ENCODE measurements around the gene STEAP3. TPM values are rescaled to one million over a fixed set of nuclear protein-coding genes. Genes with fewer than 3 reads are reported as not detected.

STEAP3 gene
- total RNA-seq, 2 experiments from 2014 or later = not detected

DNA sequence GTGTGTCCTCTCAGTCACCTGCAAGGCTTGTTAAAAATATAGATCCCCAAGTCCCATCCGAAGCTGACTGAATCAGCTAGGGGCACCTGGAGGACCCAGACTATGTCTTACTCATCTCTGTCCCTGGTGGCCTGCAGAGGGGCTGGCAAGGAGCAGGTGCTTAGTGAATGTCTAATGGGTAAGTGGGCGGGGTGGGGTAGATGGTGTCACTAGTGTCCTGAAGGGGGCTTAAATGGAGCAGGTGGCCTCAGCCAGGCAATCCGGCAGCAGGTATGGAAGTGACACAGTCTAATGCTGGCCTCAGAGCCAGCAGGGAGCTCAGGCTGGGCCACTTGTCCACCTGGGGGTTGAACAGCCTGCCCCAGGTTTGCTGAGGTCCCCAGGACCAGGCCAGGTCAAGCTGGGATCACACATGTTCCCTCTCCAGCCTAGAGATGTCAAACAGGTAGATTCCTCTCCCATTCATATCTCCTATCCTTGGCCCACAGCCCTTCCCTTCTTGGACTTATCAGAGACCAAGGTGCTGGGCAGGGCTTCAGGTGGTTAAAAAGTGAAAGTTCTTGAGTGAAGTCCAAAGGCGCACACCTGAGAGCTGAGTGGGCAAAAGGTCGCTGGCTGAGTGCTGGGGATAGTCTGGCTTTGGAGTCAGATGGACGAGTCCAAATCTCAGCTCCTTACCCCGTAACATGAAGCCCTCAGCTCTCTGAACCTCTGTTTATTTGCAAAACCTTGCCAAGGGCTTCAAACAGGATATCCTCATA is 1.7 kb downstream of the STEAP3 start:
- Mint-ChIP-seq H3K27me3 (peaks cover 35% of the 10 kb centered on the region), H3K9me3 (no peaks in the 10 kb centered on the region), H3K4me3 (no peak overlapping the region), H3K36me3 (ENCODE audit: low read depth) (no peaks in the 10 kb centered on the region), H3K27ac (no peak overlapping the region), H3K4me1 (no peaks in the 10 kb centered on the region)
- DNase-seq = no peak
- POLR2A ChIA-PET = no interaction called here
- CTCF ChIA-PET = no interaction called here

DNA sequence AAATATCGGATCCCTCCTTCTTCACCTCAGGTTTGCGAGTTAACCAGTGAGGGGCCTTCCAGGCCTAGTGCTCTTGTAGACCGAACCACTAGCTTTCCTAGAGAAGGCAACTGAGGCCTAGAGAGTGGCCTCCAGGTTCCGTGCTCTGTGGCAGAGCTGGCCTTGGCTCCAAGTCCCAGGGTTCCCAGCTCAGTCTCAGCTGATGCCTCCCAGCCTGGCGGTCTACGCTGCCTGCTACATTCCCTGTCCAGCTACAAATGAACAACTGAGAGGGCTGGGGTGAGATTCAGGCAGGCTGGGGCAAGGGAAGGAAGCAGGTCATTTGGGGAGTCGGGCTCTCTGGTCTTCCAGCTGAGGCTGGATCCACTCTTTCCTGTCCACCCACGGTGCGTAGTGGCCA is 2.3 kb downstream of the STEAP3 start:
- CTCF ChIA-PET = no interaction called here
- H3K27ac Mint-ChIP-seq = no peak overlapping the region

DNA sequence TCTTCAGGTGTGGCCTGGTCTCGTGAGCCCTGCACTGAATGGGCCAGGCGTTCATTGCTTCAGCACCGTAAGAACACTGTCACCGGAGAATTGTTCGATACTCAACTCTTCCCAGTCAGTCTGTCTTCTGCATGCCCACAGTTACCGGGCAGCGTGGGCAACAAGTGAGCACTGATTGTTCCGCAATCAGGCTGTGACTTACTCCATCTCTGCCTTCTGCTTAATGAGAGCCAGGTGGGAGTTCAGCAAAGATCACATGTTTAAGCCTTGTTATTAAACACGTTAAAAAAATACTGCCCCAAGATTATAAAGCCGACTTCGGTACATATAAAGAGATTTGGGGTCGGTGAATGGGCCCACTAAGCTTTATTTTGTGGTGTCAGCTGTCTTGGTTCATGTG is 3.7 kb downstream of the STEAP3 start:
- CTCF ChIA-PET = no interaction called here
- no peaks in the 10 kb centered on the region for H3K9me3 Mint-ChIP-seq
- POLR2A ChIA-PET = no interaction called here
- H3K4me3 Mint-ChIP-seq = no peak overlapping the region
- DNase-seq = no peak
- H3K27me3 Mint-ChIP-seq = peaks cover 25% of the 10 kb centered on the region
- H3K36me3 Mint-ChIP-seq (ENCODE audit: low read depth) = no peaks in the 10 kb centered on the region
- H3K27ac Mint-ChIP-seq = no peak overlapping the region
- no peaks in the 10 kb centered on the region for H3K4me1 Mint-ChIP-seq

More for the DNA sequence above, 2.3 kb downstream of the STEAP3 start:
- DNase-seq = no peak
- H3K36me3 Mint-ChIP-seq (ENCODE audit: low read depth) = no peaks in the 10 kb centered on the region
- no peaks in the 10 kb centered on the region for H3K4me1 Mint-ChIP-seq
- H3K4me3 Mint-ChIP-seq = no peak overlapping the region
- peaks cover 35% of the 10 kb centered on the region for H3K27me3 Mint-ChIP-seq
- POLR2A ChIA-PET = interaction anchor here (1.1 kb wide), 1 partner anchor 216 kb away, joined by 3 read pairs; no protein-coding TSS in a partner anchor
- no peaks in the 10 kb centered on the region for H3K9me3 Mint-ChIP-seq

DNA sequence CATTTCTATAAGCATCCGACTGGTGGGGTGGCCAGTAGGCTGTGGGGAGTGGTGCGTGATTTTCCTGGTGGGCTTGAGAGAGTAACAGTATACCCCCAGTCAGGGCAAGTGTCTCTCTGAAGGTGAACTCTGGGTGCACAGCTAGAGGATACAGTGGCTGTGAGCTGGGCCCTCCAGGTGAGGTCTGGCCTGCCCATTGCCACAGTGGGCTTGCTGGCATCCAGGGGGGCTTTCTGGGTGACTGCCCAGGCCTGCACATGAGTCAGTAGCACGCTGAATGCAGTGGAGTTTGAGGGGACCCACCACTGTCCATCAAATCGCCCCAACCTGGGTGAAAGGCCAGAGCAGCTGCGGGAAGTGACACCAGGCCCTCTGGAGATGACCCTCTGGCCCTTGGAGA is 4.5 kb downstream of the STEAP3 start:
- DNase-seq = no peak
- ChIA-PET POLR2A (no interaction called here), CTCF (no interaction called here)
- Mint-ChIP-seq H3K9me3 (no peaks in the 10 kb centered on the region), H3K27me3 (peaks cover 19% of the 10 kb centered on the region), H3K36me3 (ENCODE audit: low read depth) (no peaks in the 10 kb centered on the region), H3K27ac (no peak overlapping the region), H3K4me3 (no peak overlapping the region), H3K4me1 (no peaks in the 10 kb centered on the region)

DNA sequence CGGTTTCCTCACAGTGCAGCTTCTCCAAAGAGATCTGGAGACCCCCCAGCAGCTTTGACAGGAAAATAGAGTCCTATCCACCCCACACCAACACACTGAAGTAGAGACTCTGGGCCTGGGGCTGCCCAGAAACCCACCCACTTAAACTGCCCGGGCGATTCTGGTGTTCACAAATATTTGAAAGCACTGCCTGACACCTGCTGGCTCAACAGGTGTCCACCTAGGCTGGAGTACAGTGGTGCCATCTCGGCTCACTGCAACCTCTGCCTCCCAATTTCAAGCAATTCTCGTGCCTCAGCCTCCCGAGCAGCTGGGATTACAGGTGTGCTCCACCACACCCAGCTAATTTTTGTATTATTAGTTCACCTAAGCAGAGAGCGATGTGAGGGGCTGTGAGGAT is 5.3 kb downstream of the STEAP3 start:
- no peaks in the 10 kb centered on the region for H3K9me3 Mint-ChIP-seq
- H3K4me1 Mint-ChIP-seq = no peaks in the 10 kb centered on the region
- H3K27me3 Mint-ChIP-seq = peaks cover 16% of the 10 kb centered on the region
- no peaks in the 10 kb centered on the region for H3K36me3 Mint-ChIP-seq (ENCODE audit: low read depth)
- H3K4me3 Mint-ChIP-seq = no peak overlapping the region
- no peak overlapping the region for H3K27ac Mint-ChIP-seq
- no peak for DNase-seq
- POLR2A ChIA-PET = no interaction called here
- CTCF ChIA-PET = no interaction called here

DNA sequence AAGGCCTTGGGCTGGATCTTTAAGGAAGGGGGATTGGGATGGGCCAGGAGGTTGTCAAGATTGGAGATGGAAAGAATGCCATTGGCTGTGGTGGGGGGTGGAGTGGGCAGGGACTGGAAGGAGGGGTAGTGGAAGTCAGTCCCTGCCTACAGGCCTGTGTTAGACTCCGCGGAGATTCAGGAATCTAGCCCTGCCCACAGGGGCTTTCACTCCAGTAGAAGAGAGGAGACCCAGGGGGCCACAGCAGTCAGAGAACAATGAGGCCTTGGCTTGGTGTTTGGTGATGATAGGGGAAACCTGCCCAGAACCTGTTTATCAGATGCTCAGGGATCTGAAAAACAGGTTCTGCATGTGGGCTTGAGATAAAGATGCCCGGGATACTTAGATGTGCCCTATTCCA is 6.1 kb downstream of the STEAP3 start:
- Mint-ChIP-seq H3K4me1 (no peaks in the 10 kb centered on the region), H3K9me3 (no peaks in the 10 kb centered on the region), H3K27ac (no peak overlapping the region), H3K4me3 (no peak overlapping the region), H3K27me3 (peaks cover 12% of the 10 kb centered on the region), H3K36me3 (ENCODE audit: low read depth) (no peaks in the 10 kb centered on the region)
- ChIA-PET CTCF (no interaction called here), POLR2A (no interaction called here)
- no peak for DNase-seq

DNA sequence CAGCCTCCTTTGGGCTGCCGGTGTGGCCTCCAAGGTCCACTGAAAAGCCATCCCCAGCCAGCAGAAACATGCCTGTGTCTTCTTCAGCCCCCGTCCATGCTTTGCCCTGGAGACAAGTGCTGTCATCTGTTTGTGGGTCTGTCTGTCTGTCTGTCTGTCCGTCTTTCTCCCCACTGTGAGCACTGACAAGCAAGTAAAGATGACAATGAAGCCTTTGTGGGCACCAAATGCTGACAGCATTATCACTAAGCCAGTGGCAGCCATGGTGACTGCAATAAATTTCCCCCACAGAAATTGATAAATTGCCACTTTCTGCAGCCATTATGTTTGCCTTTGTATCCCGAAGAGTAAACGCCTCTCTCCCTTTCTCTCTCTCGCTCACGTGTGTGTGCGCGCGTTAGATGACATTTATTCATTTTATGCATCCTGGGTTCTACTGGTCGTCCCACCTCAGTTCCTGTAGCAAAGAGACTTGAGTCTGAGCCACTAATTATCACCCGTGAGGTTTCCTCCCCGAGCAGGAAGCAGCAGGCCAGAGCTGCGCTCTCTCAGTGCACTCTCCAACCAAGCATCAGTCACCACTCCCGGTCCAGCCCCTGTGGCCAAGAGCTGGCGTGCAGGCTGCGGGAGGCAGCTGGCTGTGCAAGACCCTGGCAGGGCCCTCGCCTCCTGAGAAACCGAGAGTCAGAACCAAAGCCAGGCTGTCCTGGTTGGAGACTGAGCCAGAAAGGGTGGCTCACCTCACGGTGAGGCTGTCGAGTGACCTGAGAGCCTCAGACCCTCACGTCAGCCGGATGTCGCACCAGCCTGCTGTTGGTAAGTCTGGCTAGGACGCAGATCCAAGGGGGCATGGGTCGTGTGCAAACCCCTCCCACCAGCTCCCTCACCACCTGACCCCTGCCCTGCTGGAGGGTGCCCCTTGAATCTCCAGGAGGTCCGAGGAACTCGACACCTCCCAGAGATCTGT is 6.9 kb downstream of the STEAP3 start:
- no peak for DNase-seq
- Mint-ChIP-seq H3K27me3 (peaks cover 7% of the 10 kb centered on the region), H3K4me1 (no peaks in the 10 kb centered on the region), H3K27ac (no peak overlapping the region), H3K4me3 (no peak overlapping the region), H3K9me3 (no peaks in the 10 kb centered on the region), H3K36me3 (ENCODE audit: low read depth) (no peaks in the 10 kb centered on the region)
- POLR2A ChIA-PET = no interaction called here
- CTCF ChIA-PET = no interaction called here

DNA sequence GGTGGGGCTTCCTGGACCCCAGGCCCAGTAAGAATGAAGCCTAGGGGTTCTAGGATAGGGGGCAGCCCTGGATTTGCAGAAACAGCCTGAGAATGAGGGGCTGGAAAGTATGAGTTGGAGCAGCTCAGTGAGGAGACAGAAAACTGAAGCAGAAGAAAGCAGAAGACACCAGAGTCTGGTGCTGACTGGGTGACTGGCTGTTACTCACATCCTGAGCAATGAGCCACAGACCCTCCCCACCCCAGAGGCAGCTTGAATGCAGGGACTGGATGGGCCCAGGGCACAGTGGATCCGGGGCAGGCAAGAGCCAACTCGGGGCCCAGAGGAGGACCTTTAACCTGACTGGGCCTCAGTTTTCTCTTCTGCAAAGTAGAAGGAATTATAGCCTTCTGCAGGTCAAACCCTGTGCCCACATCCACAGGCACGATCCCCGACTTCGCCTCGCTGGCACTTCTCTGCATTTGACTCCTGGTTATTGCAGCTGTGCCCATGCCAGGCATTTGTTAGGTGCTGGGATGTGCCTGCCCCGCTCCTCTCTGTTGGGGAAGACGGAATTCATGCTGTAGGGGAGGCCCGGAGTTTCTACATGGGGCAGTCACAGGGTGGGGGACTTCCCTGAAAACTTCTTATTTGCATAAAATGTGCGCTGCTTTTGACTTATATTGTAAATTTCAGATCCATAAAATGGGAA is 8.5 kb downstream of the STEAP3 start:
- H3K9me3 Mint-ChIP-seq = no peaks in the 10 kb centered on the region
- H3K36me3 Mint-ChIP-seq (ENCODE audit: low read depth) = no peaks in the 10 kb centered on the region
- H3K4me1 Mint-ChIP-seq = no peaks in the 10 kb centered on the region
- DNase-seq = no peak
- H3K4me3 Mint-ChIP-seq = no peak overlapping the region
- POLR2A ChIA-PET = no interaction called here
- H3K27me3 Mint-ChIP-seq = peaks cover 1% of the 10 kb centered on the region
- no peak overlapping the region for H3K27ac Mint-ChIP-seq
- CTCF ChIA-PET = no interaction called here

DNA sequence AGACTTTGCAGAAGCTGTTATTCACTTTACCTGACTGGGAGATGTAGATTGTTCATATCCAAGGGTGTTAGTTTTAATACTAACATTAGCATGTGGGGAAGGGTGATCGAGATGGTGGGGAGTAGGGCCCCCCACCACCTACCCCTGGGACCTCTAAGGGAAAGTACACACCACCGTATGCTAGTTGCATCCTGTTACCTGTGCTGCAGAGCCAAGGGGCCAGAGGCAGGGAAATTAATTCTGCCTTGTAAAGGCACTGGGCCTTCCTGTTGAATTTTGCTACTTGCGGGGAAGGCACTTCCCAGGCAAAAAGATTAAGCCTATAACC is 9.0 kb downstream of the STEAP3 start:
- H3K27me3 Mint-ChIP-seq = peaks cover 2% of the 10 kb centered on the region
- POLR2A ChIA-PET = no interaction called here
- H3K9me3 Mint-ChIP-seq = no peaks in the 10 kb centered on the region
- no peak overlapping the region for H3K27ac Mint-ChIP-seq
- H3K4me1 Mint-ChIP-seq = no peaks in the 10 kb centered on the region
- CTCF ChIA-PET = no interaction called here
- H3K4me3 Mint-ChIP-seq = no peak overlapping the region
- DNase-seq = no peak
- H3K36me3 Mint-ChIP-seq (ENCODE audit: low read depth) = no peaks in the 10 kb centered on the region

DNA sequence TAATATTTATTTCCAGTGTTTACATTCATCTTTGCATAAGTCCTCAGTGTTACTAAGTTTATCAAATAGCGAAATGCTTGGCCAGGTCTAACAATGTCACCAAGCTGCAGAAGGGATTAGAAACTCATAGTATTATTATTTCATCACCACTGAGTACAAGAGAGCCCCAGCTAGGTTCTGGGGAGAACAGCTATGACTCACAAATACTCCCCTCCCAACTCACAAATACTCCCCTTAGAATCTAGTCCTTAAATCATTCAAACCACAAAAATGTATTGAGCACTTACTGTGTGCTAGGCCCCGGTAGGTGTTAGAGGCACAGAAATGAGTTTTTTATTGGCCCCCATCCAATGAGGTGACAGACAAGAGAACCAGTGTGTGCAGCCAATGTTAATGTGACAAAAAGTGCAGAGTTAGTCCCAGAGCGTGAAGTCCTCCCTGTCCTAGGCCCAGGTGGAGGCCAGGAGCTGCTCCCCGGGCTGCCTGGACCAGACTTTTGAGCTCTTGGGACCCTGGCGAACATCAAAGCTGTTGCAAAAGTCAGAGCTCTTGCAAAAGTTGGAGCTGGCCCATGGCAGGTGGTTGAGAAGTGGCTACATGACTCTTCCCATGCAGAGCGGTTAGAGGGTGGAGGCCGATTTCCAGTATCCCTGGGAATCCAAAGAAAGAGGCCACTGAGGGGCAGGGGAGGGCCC is 9.8 kb downstream of the STEAP3 start:
- no peaks in the 10 kb centered on the region for H3K9me3 Mint-ChIP-seq
- ChIA-PET POLR2A (no interaction called here), CTCF (no interaction called here)
- DNase-seq = no peak
- H3K36me3 Mint-ChIP-seq (ENCODE audit: low read depth) = no peaks in the 10 kb centered on the region
- no peaks in the 10 kb centered on the region for H3K4me1 Mint-ChIP-seq
- H3K4me3 Mint-ChIP-seq = no peak overlapping the region
- peaks cover 2% of the 10 kb centered on the region for H3K27me3 Mint-ChIP-seq
- no peak overlapping the region for H3K27ac Mint-ChIP-seq

DNA sequence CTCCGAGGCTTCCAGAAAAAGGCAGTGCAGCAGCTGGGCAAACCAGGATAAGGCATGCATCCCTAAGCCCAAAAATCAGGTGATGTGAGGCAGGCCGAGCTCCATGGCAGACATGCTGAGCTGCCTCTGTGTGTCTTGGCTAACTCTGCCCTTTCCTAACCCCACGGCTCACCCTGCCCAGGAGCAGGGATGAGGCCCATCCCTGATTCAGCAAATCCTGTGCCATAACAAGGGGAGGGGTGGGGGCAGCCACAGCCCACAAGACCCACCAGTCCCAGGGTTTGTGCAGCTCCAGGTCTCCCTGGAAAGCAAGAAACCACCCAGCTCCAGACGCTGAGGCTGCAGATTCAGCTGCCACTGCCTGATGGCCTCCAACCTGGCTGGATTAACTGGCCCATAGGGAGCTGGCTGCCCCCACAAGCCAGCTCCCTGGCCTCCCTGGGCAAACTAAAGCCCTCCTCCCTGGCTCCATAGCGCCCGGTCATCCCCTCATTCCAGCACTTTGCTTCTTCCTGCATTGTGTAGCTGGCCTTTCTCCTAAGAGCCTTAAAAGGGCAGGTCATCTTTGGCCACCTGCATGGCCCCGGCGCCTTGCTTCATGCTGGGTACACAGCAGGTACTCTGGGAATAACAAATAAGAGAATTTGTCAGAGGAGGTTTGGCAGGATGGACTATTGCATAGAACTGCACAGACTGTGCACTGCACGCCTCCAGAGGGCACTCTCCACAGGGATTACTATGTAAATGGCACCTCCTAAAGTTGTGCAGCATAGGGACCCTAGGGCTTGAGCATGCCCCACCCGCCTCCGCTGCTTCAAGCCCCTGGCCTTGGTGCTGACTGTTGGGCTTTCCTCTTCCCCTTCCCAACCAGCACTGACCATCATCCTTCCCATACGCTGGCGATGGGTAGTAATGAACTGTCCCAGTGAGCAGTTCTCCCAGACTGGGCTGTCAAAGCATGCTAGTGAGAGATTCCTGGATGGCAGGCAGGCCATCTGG is 10.7 kb downstream of the STEAP3 start:
- no peak overlapping the region for H3K4me3 Mint-ChIP-seq
- H3K27me3 Mint-ChIP-seq = peaks cover 2% of the 10 kb centered on the region
- H3K36me3 Mint-ChIP-seq (ENCODE audit: low read depth) = no peaks in the 10 kb centered on the region
- no peak overlapping the region for H3K27ac Mint-ChIP-seq
- ChIA-PET POLR2A (no interaction called here), CTCF (no interaction called here)
- no peaks in the 10 kb centered on the region for H3K4me1 Mint-ChIP-seq
- no peak for DNase-seq
- no peaks in the 10 kb centered on the region for H3K9me3 Mint-ChIP-seq

DNA sequence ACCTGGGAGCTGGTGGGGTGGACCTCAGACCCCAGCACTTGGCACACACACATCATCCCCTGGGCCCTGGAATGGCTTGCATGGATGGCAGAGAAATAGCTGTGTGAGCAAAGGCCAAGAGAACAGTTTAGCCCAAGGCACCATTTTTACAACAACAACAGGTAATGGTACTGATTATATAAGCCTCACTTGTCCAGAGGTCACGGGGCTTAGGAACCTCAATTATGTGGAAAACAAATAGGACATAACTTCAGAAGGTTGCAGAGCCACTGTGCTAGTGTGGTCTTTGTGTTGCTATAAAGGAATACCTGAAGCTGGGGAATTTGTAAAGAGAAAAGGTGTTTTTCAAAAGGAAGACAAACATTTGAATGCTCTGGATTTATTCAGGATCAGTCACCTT is 13.2 kb downstream of the STEAP3 start:
- no peaks in the 10 kb centered on the region for H3K4me1 Mint-ChIP-seq
- H3K4me3 Mint-ChIP-seq = no peak overlapping the region
- H3K36me3 Mint-ChIP-seq (ENCODE audit: low read depth) = no peaks in the 10 kb centered on the region
- H3K27ac Mint-ChIP-seq = no peak overlapping the region
- no peaks in the 10 kb centered on the region for H3K9me3 Mint-ChIP-seq
- H3K27me3 Mint-ChIP-seq = peaks cover 2% of the 10 kb centered on the region
- DNase-seq = no peak
- POLR2A ChIA-PET = no interaction called here
- CTCF ChIA-PET = interaction anchor here (0.6 kb wide), 1 partner anchor 436 kb away, joined by 3 read pairs; no protein-coding TSS in a partner anchor

Measured in activated CD4-positive, alpha-beta memory T cell treated with anti-CD3 and anti-CD28 coated beads, Interleukin-2, amount 10 ng/mL, durations not matched to agents 7 days and 5 days (primary cell).